CD4-positive, alpha-beta memory T cell (primary cell): ENCODE data around the gene CDC42EP2. TPM values are rescaled to one million over a fixed set of nuclear protein-coding genes. Genes with fewer than 3 reads are reported as not detected.

Source experiments
- CTCF ChIA-PET: fragments of 350-600 bp; sonication (Branson Sonifier 250); formaldehyde crosslinking; loops from one replicate; lab custom pipeline; 2021; ENCODE audit warnings: inconsistent platforms; ENCODE audit not compliant: partially characterized antibody; lab: Charles Lee
- POLR2A ChIA-PET: fragments of 350-600 bp; sonication (Branson Sonifier 250); formaldehyde crosslinking; loops from one replicate; lab custom pipeline; 2021; ENCODE audit not compliant: partially characterized antibody; lab: Charles Lee
- DNase-seq, 5 donors: peaks; one replicate each; pipeline versions ENCODE4 v3.0.0 to v3.0.0-alpha.2; 2020 to 2022; ENCODE audit warnings: mixed read lengths in 1 of 5
- H3K27ac ChIP-seq: one replicate; pipeline ENCODE4 v1.7.0; 2013; ENCODE audit warnings: low read depth, low read length
- H3K27me3 ChIP-seq: 2 replicates; pipeline ENCODE4 v1.7.0; 2013; ENCODE audit warnings: mild to moderate bottlenecking, low read length, moderate library complexity; ENCODE audit not compliant: insufficient read depth
- H3K36me3 ChIP-seq: 2 replicates; pipeline ENCODE4 v1.7.0; 2013; ENCODE audit warnings: mild to moderate bottlenecking, low read length, moderate library complexity; ENCODE audit not compliant: insufficient read depth
- H3K4me1 ChIP-seq: 2 replicates; pipeline ENCODE4 v1.7.0; 2013; ENCODE audit warnings: mild to moderate bottlenecking, low read length, moderate library complexity; ENCODE audit not compliant: insufficient read depth
- H3K4me3 ChIP-seq, 2 donors: one replicate each; pipeline ENCODE4 v1.7.0; 2013; ENCODE audit warnings: low read length in 2 of 2, mild to moderate bottlenecking in 1 of 2
- H3K9me3 ChIP-seq, 2 donors: one replicate each; pipeline ENCODE4 v1.7.0; 2013; ENCODE audit warnings: low read length in 2 of 2, control low read depth in 1 of 2; ENCODE audit not compliant: control insufficient read depth in 1 of 2
- H3K27ac Mint-ChIP-seq, 7 donors: one replicate each; pipeline ENCODE4 v1.8.0; 2020 to 2021; ENCODE audit warnings: mixed read lengths in 7 of 7, mild to moderate bottlenecking in 6 of 7, inconsistent platforms in 3 of 7, moderate library complexity in 3 of 7
- H3K27me3 Mint-ChIP-seq, 2 donors: one replicate each; pipeline ENCODE4 v1.8.0; 2020 to 2021; ENCODE audit warnings: mixed read lengths in 2 of 2
- H3K36me3 Mint-ChIP-seq, 2 donors: one replicate each; pipeline ENCODE4 v1.8.0; 2020 to 2021; ENCODE audit warnings: mixed read lengths in 2 of 2, inconsistent platforms in 1 of 2, mild to moderate bottlenecking in 1 of 2
- H3K4me1 Mint-ChIP-seq, 4 donors: one replicate each; pipeline ENCODE4 v1.8.0; 2020 to 2021; ENCODE audit warnings: mixed read lengths in 4 of 4, mild to moderate bottlenecking in 1 of 4
- H3K4me3 Mint-ChIP-seq, 8 donors: one replicate each; pipeline ENCODE4 v1.8.0; 2020 to 2021; ENCODE audit warnings: mixed read lengths in 8 of 8, mild to moderate bottlenecking in 7 of 8, moderate library complexity in 6 of 8, inconsistent platforms in 3 of 8
- H3K9me3 Mint-ChIP-seq, 8 donors: one replicate each; pipeline ENCODE4 v1.8.0; 2020 to 2021; ENCODE audit warnings: mixed read lengths in 8 of 8, mild to moderate bottlenecking in 5 of 8, inconsistent platforms in 3 of 8, moderate library complexity in 1 of 8
- intact Hi-C: fragments of 100-400 bp; cut with micrococcal nuclease; formaldehyde crosslinking; loops from one replicate; pipeline ENCODE4 v1.15.1; 2023
- polyA plus RNA-seq, 2 donors: library from polyadenylated mRNA; unstranded; fragments of 300-500 nt; fragmentation: Illumina TruSeq; gene quantifications; one replicate each; pipeline ENCODE4 v1.2.3, GENCODE V29; 2021
- total RNA-seq, 2 experiments: library from RNA; stranded (reverse); gene quantifications; one replicate each; pipeline ENCODE4 v1.2.3, GENCODE V29; 2021

The CDC42EP2 gene
- total and polyA plus RNA-seq, 4 experiments from 2014 or later, result 0.55 to 0.67 TPM; not detected in 2

GRCh38 chr11:65354265-65355012 is 39.8 kb downstream of the CDC42EP2 start, which contains the start of gene TIGD3:
Gene TIGD3, plus strand, starts transcription at chr11:65354751. Its CDS starts 1,058 bp downstream, at chr11:65355809.
- Histone ChIP-seq H3K4me1 (peaks cover 7% of the 10 kb centered on the region), H3K4me3 (peak within 1 kb of the TSS in 1 of 2 donors; percentile 32), H3K36me3 (peaks cover 11% of the 10 kb centered on the region), H3K27ac (peak within 1 kb of the TSS; percentile 50), H3K9me3 (no peaks in the 10 kb centered on the region), H3K27me3 (no peaks in the 10 kb centered on the region)
- POLR2A ChIA-PET, result interaction anchor here (0.5 to 2.4 kb wide), 12 partner anchors 21 to 1024 kb away, joined by 3 to 9 read pairs (median 4); partner anchors contain the start of genes DPF2, FRMD8 and MALAT1
- no peaks in the 10 kb centered on the region for H3K9me3 Mint-ChIP-seq
- CTCF ChIA-PET, result interaction anchor here (1.4 to 1.5 kb wide), 2 partner anchors 23 to 25 kb away, joined by 3 to 6 read pairs; no protein-coding TSS in a partner anchor
- intact Hi-C loops, result loop anchor here (2.0 kb wide), 1 partner anchor 20 kb away; no protein-coding TSS in a partner anchor
- H3K27me3 Mint-ChIP-seq, result no peaks in the 10 kb centered on the region
- H3K36me3 Mint-ChIP-seq, result peaks cover 9 to 31% of the 10 kb centered on the region in 2 donors
- H3K27ac Mint-ChIP-seq, result peak within 1 kb of the TSS; percentile 82 to 96 (median 88)
- H3K4me1 Mint-ChIP-seq, result peaks cover 8 to 17% (median 11%) of the 10 kb centered on the region in 4 donors
- peak; percentile 92 to 97 (median 94) for DNase-seq
- H3K4me3 Mint-ChIP-seq, result peak within 1 kb of the TSS; percentile 90 to 97 (median 93)

GRCh38 chr11:65355013-65355775 is 40.5 kb downstream of the CDC42EP2 start:
- intact Hi-C loops, result loop anchor here (2.0 kb wide), 1 partner anchor 20 kb away; no protein-coding TSS in a partner anchor
- peaks cover 7% of the 10 kb centered on the region for H3K4me1 ChIP-seq
- H3K27me3 ChIP-seq, result no peaks in the 10 kb centered on the region
- Mint-ChIP-seq H3K27me3 (no peaks in the 10 kb centered on the region), H3K4me1 (peaks cover 8 to 17% (median 11%) of the 10 kb centered on the region in 4 donors), H3K9me3 (no peaks in the 10 kb centered on the region), H3K36me3 (peaks cover 9 to 26% of the 10 kb centered on the region in 2 donors), H3K27ac (peak overlapping the region; percentile 82 to 96 (median 88)), H3K4me3 (peak overlapping the region; percentile 90 to 97 (median 93))
- H3K4me3 ChIP-seq, result peak overlapping the region in 1 of 2 donors; percentile 32
- H3K9me3 ChIP-seq, result no peaks in the 10 kb centered on the region
- peak overlapping the region; percentile 47 for H3K27ac ChIP-seq
- H3K36me3 ChIP-seq, result peaks cover 11% of the 10 kb centered on the region
- CTCF ChIA-PET, result interaction anchor here (0.8 to 1.5 kb wide), 5 partner anchors 24 to 185 kb away, joined by 3 to 6 read pairs (median 4); no protein-coding TSS in a partner anchor
- POLR2A ChIA-PET, result interaction anchor here (0.6 to 2.9 kb wide), 12 partner anchors 22 to 260 kb away, joined by 3 to 23 read pairs (median 4); partner anchors contain the start of genes CAPN1, DPF2, MALAT1 and NEAT1
- peak; percentile 42 to 87 (median 48) for DNase-seq

- peak overlapping the region; percentile 90 to 97 (median 93) for H3K4me3 Mint-ChIP-seq
- H3K27me3 ChIP-seq, result no peaks in the 10 kb centered on the region
- no peaks in the 10 kb centered on the region for H3K9me3 Mint-ChIP-seq
- H3K9me3 ChIP-seq, result no peaks in the 10 kb centered on the region
- H3K4me1 ChIP-seq, result peaks cover 7% of the 10 kb centered on the region
- ChIA-PET POLR2A (interaction anchor here (0.6 to 2.9 kb wide), 11 partner anchors 22 to 259 kb away, joined by 3 to 23 read pairs (median 4); partner anchors contain the start of genes CAPN1, DPF2, MALAT1 and NEAT1), CTCF (interaction anchor here (0.8 to 1.5 kb wide), 5 partner anchors 25 to 184 kb away, joined by 3 to 6 read pairs (median 4); no protein-coding TSS in a partner anchor)
- peaks cover 8 to 17% (median 11%) of the 10 kb centered on the region in 4 donors for H3K4me1 Mint-ChIP-seq
- no peak overlapping the region for H3K27ac ChIP-seq
- H3K36me3 Mint-ChIP-seq, result peaks cover 9 to 24% of the 10 kb centered on the region in 2 donors
- DNase-seq, result no peak
- no peak overlapping the region for H3K4me3 ChIP-seq
- no peaks in the 10 kb centered on the region for H3K27me3 Mint-ChIP-seq
- peaks cover 11% of the 10 kb centered on the region for H3K36me3 ChIP-seq
- H3K27ac Mint-ChIP-seq, result peak overlapping the region in 5 of 7 donors; percentile 9 to 85 (median 59)
- intact Hi-C loops, result loop anchor here (2.0 kb wide), 1 partner anchor 21 kb away; no protein-coding TSS in a partner anchor
These were observed 41.2 kb downstream of the CDC42EP2 start for GRCh38 chr11:65355776-65356393.

GRCh38 chr11:65356394-65356972 is 41.8 kb downstream of the CDC42EP2 start:
- CTCF ChIA-PET, result interaction anchor here (0.8 to 1.5 kb wide), 5 partner anchors 27 to 154 kb away, joined by 3 to 6 read pairs (median 3); no protein-coding TSS in a partner anchor
- Histone ChIP-seq H3K4me1 (peaks cover 7% of the 10 kb centered on the region), H3K9me3 (no peaks in the 10 kb centered on the region), H3K36me3 (peaks cover 8% of the 10 kb centered on the region), H3K27me3 (no peaks in the 10 kb centered on the region), H3K27ac (no peak overlapping the region), H3K4me3 (no peak overlapping the region)
- Mint-ChIP-seq H3K4me1 (peaks cover 8 to 17% (median 11%) of the 10 kb centered on the region in 4 donors), H3K27ac (peak overlapping the region in 1 of 7 donors; percentile 68), H3K27me3 (no peaks in the 10 kb centered on the region), H3K4me3 (peak overlapping the region in 4 of 8 donors; percentile 21 to 79 (median 52)), H3K9me3 (no peaks in the 10 kb centered on the region), H3K36me3 (peaks cover 9 to 18% of the 10 kb centered on the region in 2 donors)
- POLR2A ChIA-PET, result interaction anchor here (0.7 to 2.9 kb wide), 8 partner anchors 28 to 175 kb away, joined by 3 to 23 read pairs (median 4); partner anchors contain the start of genes CAPN1, MALAT1 and NEAT1
- intact Hi-C loops, result no loop called here
- DNase-seq, result no peak

GRCh38 chr11:65357856-65358356 is 43.2 kb downstream of the CDC42EP2 start:
- H3K9me3 ChIP-seq, result no peaks in the 10 kb centered on the region
- Mint-ChIP-seq H3K36me3 (peaks cover 0 to 4% of the 10 kb centered on the region in 2 donors), H3K27me3 (no peaks in the 10 kb centered on the region), H3K27ac (peak overlapping the region in 3 of 7 donors; percentile 19 to 54 (median 53)), H3K4me3 (peak overlapping the region in 3 of 8 donors; percentile 6 to 30 (median 16)), H3K4me1 (peaks cover 10 to 17% (median 12%) of the 10 kb centered on the region in 4 donors), H3K9me3 (no peaks in the 10 kb centered on the region)
- H3K4me1 ChIP-seq, result peaks cover 7% of the 10 kb centered on the region
- intact Hi-C loops, result no loop called here
- ChIA-PET CTCF (interaction anchor here (1.1 to 1.4 kb wide), 2 partner anchors 28 to 153 kb away, joined by 3 to 5 read pairs; no protein-coding TSS in a partner anchor), POLR2A (interaction anchor here (2.9 kb wide), 1 partner anchor 140 kb away, joined by 23 read pairs; the partner anchor contains the start of gene MALAT1)
- no peaks in the 10 kb centered on the region for H3K27me3 ChIP-seq
- H3K4me3 ChIP-seq, result no peak overlapping the region
- no peak for DNase-seq
- no peaks in the 10 kb centered on the region for H3K36me3 ChIP-seq
- no peak overlapping the region for H3K27ac ChIP-seq
